GM19452 (cell line): ENCODE results near the gene RPRD1A.
A peak's percentile ranks its signal among the peaks of the same experiment; 100 is the strongest.
"Not testable (repeated sequence)": the region's sequence is repeated elsewhere in the genome, so short reads cannot be mapped to it uniquely, and the experiment has no call there.

Experiments
- ATAC-seq: cut with Tn5 transposase; IDR thresholded peaks from one replicate; pipeline ENCODE4 v1.9.1; 2021; ENCODE audit not compliant: unreplicated experiment

Gene RPRD1A

DNA sequence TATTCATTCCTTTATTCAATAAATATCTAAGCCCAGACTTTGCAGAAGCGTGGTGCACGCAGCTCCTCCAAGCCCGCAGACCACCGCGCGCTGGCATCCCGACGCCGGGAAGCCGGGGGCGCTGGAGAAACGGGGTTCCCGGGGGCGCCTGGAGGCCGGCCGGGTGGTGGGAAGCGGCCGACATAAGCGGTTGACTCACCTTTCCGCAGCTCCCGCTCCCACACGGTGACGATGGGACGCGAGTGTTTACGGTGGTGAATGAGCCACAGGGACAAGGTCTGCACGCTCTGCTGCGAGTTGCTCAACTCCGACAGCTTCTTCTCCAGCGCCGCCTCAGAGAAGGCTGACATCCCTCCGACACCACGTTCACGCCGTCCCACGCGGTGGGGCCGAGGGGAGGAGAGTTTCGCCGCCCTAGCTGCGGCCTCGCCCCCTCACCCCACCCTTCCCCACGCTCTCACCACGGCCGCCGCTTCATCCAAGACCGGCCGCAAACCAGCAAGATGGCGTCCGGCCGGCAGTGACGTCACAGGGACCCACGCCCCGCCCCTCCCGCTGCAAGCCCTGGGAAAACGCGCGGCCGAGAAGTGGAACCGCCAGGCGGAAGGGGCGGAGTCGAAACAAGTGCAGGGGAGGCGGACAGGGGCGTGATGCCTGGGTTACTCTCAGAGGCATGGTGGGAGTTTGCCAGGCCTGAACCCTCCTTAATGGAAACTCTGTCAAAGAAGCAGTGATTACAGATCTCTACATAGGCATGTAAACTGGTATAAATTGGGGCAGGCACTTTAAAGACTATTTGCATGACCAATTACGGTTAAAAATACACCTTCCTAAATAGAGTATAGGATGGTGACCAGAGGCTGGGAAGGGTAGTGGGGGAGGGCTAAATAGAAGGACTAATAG lies at the start of gene RPRD1A:
Gene RPRD1A, minus strand, starts transcription at position 505 of the 903 bp plus-strand sequence. Its CDS starts 155 bp downstream, at position 350.
- peak; percentile 94 for ATAC-seq

- not testable (repeated sequence) for ATAC-seq
Measured at GRCh38 chr18:36116771-36117170, 49.4 kb upstream of the RPRD1A start.

DNA sequence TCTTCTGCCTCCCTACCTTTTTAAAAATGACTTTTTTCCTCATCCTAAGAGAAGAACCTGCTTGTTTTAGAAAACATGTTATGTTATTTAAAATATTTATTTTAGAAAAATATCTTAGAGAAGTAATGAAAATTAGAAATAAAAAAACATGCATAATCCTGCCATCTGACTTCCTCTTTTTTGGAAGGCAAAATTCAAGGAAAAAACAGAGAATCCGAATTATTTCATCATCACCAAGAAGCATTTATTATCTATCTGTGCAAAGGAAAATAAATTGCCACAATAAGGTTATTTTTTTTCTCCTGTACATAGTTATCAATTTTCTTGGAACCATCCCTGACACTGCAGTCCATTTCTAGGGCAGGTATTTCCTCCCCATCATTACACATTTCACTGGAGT lies 47.4 kb upstream of the RPRD1A start:
- no peak for ATAC-seq

DNA sequence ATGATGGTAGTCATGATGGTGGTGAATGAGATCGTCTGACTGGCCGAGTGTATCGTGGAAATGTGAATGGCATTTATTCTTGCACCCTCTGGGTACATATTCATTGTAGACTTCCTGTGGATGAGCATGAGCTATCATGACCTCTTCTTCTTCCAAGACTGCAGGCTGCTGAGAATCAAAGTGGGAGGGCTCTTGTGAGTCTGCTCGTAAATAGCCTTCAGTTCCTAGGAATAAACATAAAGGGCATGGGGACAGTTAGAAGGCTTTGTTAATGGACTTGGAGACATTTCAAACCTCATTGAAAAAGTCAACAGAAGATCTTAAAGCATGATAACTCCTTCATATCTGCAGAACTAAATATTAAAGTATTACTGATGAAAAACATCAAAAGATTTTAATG lies 46.9 kb upstream of the RPRD1A start:
- ATAC-seq: no peak

GRCh38 chr18:36112302-36112701 lies 44.9 kb upstream of the RPRD1A start:
- no peak for ATAC-seq

GRCh38 chr18:36109737-36110136 lies 42.4 kb upstream of the RPRD1A start:
- no peak for ATAC-seq

DNA sequence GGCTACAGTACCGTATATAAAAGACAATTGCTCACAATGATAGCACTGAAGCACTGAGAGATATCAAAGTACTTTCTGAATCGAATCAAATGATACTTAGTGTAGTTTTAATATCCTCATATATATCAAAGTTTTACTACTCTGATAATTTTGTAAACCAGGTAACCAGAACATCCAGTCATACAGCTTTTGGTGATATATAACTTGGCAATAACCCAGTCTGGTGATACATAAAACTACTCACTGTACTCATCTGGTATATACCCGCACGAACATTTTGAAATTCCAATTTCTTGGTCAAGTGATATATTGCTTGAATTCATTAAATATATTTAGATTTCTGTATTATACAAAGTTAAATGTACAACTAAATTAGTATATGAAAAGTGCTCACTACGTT lies 41.2 kb upstream of the RPRD1A start:
- ATAC-seq: no peak

GRCh38 chr18:36108196-36108595 lies 40.8 kb upstream of the RPRD1A start:
- ATAC-seq: no peak

- ATAC-seq: no peak
Measured at GRCh38 chr18:36107477-36107876, 40.1 kb upstream of the RPRD1A start.

- no peak for ATAC-seq
Measured at GRCh38 chr18:36104749-36105148, 37.4 kb upstream of the RPRD1A start.

- no peak for ATAC-seq
Measured at GRCh38 chr18:36101943-36102342, 34.6 kb upstream of the RPRD1A start.

- no peak for ATAC-seq
Measured at GRCh38 chr18:36099311-36099710, 32.0 kb upstream of the RPRD1A start.

DNA sequence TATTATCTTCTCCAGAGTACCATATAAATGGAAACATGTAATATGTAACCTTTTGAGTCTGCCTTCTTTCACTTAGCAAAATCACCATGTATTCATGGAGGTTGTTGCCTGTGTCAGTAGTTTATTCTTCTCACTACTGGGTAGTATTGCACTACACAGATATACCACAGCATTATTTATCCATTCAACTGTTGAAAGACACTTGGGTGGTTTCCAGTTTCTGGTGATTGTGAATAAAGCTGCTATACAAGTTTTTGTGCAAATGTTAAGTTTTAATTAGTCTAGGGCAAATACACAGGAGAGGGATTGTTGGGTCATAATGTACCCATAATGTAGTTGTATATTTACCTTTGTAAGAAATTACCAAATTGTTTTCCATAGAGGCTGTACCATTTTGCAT lies 29.6 kb upstream of the RPRD1A start:
- ATAC-seq: no peak

- no peak for ATAC-seq
Measured at GRCh38 chr18:36095936-36096519, 28.7 kb upstream of the RPRD1A start.

DNA sequence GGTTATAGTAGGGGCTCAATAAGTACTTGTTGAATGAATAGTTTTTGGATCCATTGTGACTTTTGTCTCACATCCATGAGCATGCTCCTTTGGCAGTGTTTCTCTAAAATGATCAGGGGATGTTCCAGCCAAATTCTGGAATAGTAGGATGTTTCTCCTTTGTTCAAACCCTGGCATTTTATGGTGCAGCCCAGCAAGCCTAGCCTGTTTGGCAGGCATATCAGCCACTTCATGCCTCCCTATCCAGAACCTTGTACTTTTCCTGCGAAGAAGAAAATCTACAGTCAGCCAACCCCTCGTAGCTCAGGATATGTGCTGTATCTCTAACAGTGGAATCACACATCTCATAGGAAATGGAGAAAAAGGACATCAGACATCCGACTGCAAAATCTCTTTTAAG lies 27.1 kb upstream of the RPRD1A start:
- ATAC-seq: no peak

- not testable (repeated sequence) for ATAC-seq
Measured at GRCh38 chr18:36092116-36092515, 24.8 kb upstream of the RPRD1A start.

GRCh38 chr18:36089001-36089400 lies 21.6 kb upstream of the RPRD1A start:
- ATAC-seq: no peak

- no peak for ATAC-seq
Measured at GRCh38 chr18:36088256-36088655, 20.9 kb upstream of the RPRD1A start.

GRCh38 chr18:36086186-36086585 lies 18.8 kb upstream of the RPRD1A start:
- ATAC-seq: no peak

GRCh38 chr18:36085195-36085594 lies 17.8 kb upstream of the RPRD1A start:
- no peak for ATAC-seq

DNA sequence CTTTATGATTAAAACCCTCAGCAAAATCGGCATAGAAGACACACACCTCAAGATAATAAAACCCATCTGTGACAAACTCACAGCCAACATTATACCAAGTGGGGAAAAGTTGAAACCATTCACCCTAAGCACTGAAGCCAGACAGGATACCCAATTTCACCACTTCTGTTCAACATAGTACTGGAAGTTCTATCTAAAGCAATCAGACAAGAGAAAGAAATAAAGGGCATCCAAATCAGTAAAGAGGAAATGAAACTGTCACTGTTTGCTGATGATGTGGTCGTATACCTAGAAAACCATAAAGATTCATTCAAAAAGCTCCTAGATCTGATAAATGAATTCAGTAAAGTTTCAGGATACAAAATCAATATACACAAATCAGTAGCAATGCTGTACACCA lies 16.4 kb upstream of the RPRD1A start:
- no peak for ATAC-seq

GRCh38 chr18:36081118-36081517 lies 13.8 kb upstream of the RPRD1A start:
- not testable (repeated sequence) for ATAC-seq
